ENCODE measurements around the gene ABCC10. TPM values are rescaled to one million over a fixed set of nuclear protein-coding genes. Genes with fewer than 3 reads are reported as not detected.
A peak's percentile ranks its signal among the peaks of the same experiment; 100 is the strongest.

ABCC10 gene
- total RNA-seq, 6 experiments from 2014 or later = 5.8 to 10.7 (median 7.5) TPM

DNA sequence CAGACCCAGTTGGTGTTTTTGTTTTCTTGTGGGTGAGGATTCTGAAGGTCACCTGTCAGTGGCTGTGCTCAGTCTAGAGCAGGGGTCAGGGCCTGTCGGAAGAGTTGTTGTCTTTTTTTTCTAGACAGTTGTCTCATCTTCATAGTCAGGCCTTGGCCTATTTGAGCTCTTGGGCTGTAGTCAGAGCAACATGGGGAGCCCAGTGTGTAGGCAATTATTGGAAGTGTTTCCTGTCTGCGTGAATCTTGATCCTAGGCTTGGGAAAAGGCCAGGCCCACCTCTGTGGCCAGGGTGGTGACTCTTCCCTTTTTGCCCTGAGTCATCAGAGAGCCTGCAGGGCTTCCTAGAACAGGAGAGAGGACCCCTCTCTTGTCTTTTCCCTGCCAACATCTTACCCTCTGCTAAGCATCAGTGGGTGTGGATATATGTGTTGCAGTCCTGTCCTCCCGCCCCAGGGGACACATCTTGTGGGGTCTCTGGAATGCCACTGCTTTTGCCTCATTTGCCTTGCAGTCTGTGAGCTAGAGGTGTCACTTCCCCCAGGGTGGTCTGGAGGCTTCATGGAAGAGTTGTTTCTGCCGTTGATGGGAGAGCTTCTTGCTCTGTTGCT lies 61.4 kb downstream of the ABCC10 start:
- TF ChIP-seq, protein P1, sequence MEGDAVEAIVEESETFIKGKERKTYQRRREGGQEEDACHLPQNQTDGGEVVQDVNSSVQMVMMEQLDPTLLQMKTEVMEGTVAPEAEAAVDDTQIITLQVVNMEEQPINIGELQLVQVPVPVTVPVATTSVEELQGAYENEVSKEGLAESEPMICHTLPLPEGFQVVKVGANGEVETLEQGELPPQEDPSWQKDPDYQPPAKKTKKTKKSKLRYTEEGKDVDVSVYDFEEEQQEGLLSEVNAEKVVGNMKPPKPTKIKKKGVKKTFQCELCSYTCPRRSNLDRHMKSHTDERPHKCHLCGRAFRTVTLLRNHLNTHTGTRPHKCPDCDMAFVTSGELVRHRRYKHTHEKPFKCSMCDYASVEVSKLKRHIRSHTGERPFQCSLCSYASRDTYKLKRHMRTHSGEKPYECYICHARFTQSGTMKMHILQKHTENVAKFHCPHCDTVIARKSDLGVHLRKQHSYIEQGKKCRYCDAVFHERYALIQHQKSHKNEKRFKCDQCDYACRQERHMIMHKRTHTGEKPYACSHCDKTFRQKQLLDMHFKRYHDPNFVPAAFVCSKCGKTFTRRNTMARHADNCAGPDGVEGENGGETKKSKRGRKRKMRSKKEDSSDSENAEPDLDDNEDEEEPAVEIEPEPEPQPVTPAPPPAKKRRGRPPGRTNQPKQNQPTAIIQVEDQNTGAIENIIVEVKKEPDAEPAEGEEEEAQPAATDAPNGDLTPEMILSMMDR (IDR thresholded peaks at IDR 0.05) = no peak
- Histone ChIP-seq H3K36me3 (no peaks in the 10 kb centered on the region), H3K27me3 (no peaks in the 10 kb centered on the region), H3K9me3 (no peaks in the 10 kb centered on the region), H3K4me1 (peaks cover 0 to 5% (median 2%) of the 10 kb centered on the region in 4 donors), H3K4me3 (no peak overlapping the region), H3K27ac (no peak overlapping the region)
- WGBS (ENCODE audit: insufficient coverage, low coverage, low lambda C conversion rate, missing lambda C conversion rate) = 81% methylated on average over 4 of the region's 4 CpGs
- DNase-seq (no peak), ATAC-seq (no peak)
- intact Hi-C loops (cut with DNase I) = loop anchor here in 1 of 2 donors (5.0 kb wide), 1 partner anchor 86 kb away; no protein-coding TSS in a partner anchor

DNA sequence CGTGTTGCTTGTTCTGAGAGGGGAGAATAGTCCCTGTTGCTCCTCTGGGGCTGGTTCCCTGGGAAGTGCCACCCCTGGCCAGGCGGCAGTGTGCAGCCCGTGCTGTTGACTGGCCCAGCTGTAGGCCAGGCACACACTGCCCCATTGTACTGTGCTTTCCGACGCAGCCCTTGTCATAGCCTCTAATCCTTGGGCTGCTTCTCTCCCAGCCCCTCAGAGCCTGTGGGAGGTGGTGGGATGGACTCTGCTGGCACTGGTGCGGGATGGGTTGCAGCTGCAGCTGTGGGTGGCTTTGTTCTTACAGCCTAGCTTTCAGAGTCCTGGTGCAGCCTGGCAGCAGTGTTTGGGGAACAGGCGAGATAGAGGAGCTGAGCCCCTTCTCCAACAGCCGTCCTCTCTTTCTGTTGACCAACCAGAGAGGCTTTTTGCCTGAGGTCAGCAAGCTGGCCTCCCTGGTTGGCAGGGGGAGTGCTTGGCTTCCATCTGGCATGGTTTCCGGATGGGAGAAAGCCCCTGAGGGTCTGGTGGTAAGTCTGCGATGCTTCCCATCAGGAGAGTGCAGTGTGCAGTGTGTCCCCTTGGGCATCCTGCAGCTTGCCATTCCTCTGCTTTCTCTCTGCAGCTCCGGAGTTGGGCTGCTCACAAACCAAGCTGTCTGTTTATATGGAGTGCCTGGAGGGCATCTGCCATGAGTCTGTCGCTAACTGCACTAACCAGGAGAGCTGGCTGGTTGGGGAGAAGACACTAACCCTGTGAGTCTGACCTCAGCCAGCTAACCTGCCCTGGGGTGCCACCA lies 62.1 kb downstream of the ABCC10 start:
- WGBS (ENCODE audit: insufficient coverage, low coverage, low lambda C conversion rate, missing lambda C conversion rate) = 75% methylated on average over 2 of the region's 12 CpGs
- Histone ChIP-seq H3K27ac (no peak overlapping the region), H3K4me1 (peaks cover 0 to 10% (median 4%) of the 10 kb centered on the region in 4 donors), H3K36me3 (no peaks in the 10 kb centered on the region), H3K4me3 (no peak overlapping the region), H3K9me3 (no peaks in the 10 kb centered on the region), H3K27me3 (no peaks in the 10 kb centered on the region)
- DNase-seq = no peak
- ATAC-seq = no peak
- TF ChIP-seq, protein P1 (IDR thresholded peaks at IDR 0.05) = no peak
- TF ChIP-seq POLR2A (IDR thresholded peaks at IDR 0.05) = no peak
- intact Hi-C loops (cut with DNase I) = loop anchor here in 1 of 2 donors (5.0 kb wide), 1 partner anchor 87 kb away; no protein-coding TSS in a partner anchor

DNA sequence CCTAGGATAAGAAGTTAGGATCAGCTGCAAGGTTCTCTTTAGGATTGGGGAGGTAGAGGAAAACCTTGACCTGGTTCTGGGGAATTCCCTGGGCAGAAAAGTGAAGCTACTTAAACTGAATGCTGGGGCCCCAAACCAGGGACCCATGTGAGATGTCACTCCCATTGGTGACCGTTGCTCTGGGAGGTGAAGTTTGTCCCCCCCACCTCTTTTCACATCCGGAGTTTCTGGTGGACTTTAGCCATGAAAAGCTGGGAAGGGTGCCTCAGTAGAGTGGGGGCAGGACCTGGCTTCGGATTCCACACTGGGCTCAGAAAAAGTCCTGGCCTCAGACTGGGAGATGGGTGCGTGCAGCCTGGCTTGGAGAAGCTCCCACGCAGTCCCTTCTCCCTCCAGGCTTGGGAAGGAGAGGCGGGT lies 63.2 kb downstream of the ABCC10 start:
- H3K4me1 ChIP-seq = peaks cover 0 to 10% (median 4%) of the 10 kb centered on the region in 4 donors
- H3K27ac ChIP-seq = no peak overlapping the region
- no peak overlapping the region for H3K4me3 ChIP-seq
- intact Hi-C loops (cut with DNase I) = no loop called here
- WGBS (ENCODE audit: insufficient coverage, low coverage, low lambda C conversion rate, missing lambda C conversion rate) = 8% methylated on average over 2 of the region's 6 CpGs
- no peaks in the 10 kb centered on the region for H3K27me3 ChIP-seq
- H3K9me3 ChIP-seq = no peaks in the 10 kb centered on the region
- DNase-seq = peak in 1 of 3 donors; percentile 65
- ATAC-seq = no peak
- no peaks in the 10 kb centered on the region for H3K36me3 ChIP-seq
- no peak for TF ChIP-seq POLR2A (IDR thresholded peaks at IDR 0.05)
- TF ChIP-seq, protein P1 (IDR thresholded peaks at IDR 0.05) = no peak

DNA sequence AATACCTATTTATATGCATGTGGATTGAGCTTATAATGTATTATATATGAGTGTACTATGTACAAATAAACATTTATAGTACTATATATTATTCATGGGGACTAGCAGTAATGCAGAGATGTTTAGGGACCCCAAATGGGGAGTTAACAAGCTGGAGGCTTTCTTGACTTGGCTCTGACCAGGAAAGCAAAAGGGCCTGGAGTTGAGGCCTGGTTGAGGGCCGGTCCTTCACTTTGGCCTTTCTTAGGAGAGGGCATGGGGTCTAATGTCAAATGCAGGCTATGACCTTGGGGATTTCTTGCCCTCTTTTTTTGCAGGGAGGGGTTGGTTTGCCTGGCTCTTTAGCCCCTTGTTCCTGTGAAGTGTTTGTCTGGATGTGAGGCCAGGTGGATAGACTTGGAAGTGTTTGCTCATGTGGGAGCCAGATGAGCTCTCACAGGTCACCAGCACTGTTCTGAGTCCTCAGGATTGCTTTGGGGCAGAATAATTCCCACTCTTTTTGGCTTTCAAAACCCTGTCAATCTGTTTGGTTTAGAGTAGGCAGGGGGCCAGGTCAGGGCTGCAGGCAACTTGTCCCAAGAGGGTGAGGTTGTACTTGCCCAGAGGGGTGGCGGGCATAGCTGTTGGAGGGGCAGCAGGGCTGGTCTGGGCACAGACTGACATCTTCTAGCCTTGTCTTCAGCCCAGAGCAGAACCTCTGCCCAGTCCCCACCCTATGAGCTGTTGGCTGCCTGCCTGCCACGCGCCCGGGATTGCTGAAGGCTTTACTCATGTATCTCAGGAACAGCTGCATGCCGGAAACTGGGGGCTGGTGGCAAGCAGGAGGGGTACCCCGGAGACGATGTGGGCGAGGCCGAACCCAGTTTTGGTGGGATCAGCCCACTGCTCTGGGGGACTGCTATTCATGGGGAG lies 64.7 kb downstream of the ABCC10 start:
- DNase-seq (peak in 1 of 3 donors; percentile 73), ATAC-seq (peak in 3 of 4 donors; percentile 14 to 53 (median 29))
- Histone ChIP-seq H3K4me1 (peaks cover 0 to 10% (median 4%) of the 10 kb centered on the region in 4 donors), H3K27me3 (no peaks in the 10 kb centered on the region), H3K36me3 (no peaks in the 10 kb centered on the region), H3K4me3 (no peak overlapping the region), H3K27ac (no peak overlapping the region), H3K9me3 (no peaks in the 10 kb centered on the region)
- intact Hi-C loops (cut with DNase I) = no loop called here
- no peak for TF ChIP-seq POLR2A (IDR thresholded peaks at IDR 0.05)
- TF ChIP-seq, protein P1 (IDR thresholded peaks at IDR 0.05) = no peak
- 60% methylated on average over 2 of the region's 10 CpGs for WGBS (ENCODE audit: insufficient coverage, low coverage, low lambda C conversion rate, missing lambda C conversion rate)
